ENCODE measurements around the gene RAB10.

GRCh38 chr2:26126074-26126473, 92.2 kb downstream of the RAB10 start:
- no peak for TF ChIP-seq CTCF (IDR thresholded peaks at IDR 0.05)
- TF ChIP-seq POLR2A (IDR thresholded peaks at IDR 0.05) = no peak
